ENCODE data around the gene FANK1.

DNA sequence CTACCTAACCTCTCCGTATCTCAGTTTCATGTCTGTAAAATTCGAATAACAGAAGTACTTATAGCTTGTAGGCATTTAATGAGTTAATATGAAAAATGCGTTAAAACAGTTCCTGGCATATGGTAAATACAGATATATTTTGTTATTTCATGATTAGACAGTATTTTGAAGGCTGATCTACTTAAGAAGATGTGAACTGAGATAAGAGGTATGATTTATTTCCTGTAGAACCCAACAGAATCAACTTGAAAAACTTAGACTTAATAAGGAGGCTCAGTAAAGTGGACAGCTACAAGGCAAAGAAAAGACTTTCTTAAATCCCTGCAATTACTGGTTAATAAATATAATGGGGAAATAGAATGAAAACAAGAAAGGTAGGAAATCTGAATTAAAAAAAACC is 103.3 kb downstream of the FANK1 start:
- TF ChIP-seq FOXK2 (IDR thresholded peaks at IDR 0.05) = no peak
- TF ChIP-seq BHLHE40 (IDR thresholded peaks at IDR 0.05; ENCODE audit: borderline replicate concordance) = no peak
- no peak for TF ChIP-seq NFRKB (IDR thresholded peaks at IDR 0.05)
- TF ChIP-seq FOXM1 (IDR thresholded peaks at IDR 0.05; ENCODE audit: borderline replicate concordance) = no peak
